ENCODE measurements around the gene ZNF473.

DNA sequence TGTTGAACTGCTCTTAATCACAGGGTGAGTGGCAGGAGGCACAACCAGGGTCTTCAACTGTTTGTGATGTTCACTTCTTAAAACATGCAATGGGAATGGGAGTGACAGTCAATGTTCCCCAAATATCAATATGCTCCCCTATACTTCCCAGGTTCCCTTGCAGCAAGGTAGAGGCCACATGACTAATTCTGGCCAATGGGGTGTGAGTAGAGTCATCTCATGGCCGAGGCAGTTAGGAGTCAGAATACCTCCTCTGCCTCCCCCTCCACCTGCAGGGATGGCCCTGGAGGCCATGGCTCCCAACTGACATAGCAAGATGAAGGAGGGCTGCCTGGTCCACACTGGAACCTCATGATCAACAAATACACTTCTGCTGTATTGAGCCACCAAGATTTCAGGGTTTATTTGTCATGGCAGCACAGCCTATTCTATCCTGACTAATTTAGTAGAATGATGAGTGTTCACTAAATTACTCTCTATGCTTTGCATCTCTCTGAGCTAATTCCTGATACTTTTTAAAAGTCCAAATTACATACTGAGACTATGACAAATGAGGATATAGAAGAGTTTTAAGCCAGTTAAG, 9.5 kb upstream of the ZNF473 start:
- no peak for TF ChIP-seq POLR2A (IDR thresholded peaks at IDR 0.05; ENCODE audit: extremely low read depth, insufficient read length)
- TF ChIP-seq, protein P1, sequence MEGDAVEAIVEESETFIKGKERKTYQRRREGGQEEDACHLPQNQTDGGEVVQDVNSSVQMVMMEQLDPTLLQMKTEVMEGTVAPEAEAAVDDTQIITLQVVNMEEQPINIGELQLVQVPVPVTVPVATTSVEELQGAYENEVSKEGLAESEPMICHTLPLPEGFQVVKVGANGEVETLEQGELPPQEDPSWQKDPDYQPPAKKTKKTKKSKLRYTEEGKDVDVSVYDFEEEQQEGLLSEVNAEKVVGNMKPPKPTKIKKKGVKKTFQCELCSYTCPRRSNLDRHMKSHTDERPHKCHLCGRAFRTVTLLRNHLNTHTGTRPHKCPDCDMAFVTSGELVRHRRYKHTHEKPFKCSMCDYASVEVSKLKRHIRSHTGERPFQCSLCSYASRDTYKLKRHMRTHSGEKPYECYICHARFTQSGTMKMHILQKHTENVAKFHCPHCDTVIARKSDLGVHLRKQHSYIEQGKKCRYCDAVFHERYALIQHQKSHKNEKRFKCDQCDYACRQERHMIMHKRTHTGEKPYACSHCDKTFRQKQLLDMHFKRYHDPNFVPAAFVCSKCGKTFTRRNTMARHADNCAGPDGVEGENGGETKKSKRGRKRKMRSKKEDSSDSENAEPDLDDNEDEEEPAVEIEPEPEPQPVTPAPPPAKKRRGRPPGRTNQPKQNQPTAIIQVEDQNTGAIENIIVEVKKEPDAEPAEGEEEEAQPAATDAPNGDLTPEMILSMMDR (IDR thresholded peaks at IDR 0.05; ENCODE audit: low read depth, low read length), result no peak

Data from NB4 (cell line).